ENCODE measurements around the gene GOLGA8K. TPM values are rescaled to one million over a fixed set of nuclear protein-coding genes. Genes with fewer than 3 reads are reported as not detected.
"Not testable (repeated sequence)": the region's sequence is repeated elsewhere in the genome, so short reads cannot be mapped to it uniquely, and the experiment has no call there.

GOLGA8K gene
- total and polyA plus RNA-seq, 4 donors = 0.08 to 0.09 TPM; not detected in 2

DNA sequence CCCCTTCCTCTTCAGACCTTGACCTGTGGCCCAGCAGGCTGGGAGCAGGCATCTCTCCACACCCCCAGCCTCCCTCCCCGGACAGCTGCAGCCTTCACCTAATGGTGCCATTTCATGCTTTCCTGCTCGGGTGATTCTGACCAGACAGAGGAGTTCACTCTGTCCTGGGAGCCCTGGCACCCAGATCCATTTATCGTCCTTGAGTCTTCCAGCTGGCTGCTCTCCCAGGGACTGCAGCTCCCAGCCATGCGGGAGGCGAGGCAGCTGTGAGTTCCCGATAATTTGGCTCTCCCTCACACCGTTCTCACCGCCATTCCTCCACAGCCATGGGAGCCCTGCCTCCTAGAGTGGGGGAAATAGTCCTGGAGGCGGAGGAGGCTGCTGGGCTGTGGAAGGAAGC lies 32.6 kb downstream of the GOLGA8K start:
- not testable (repeated sequence) for H3K4me3 ChIP-seq (ENCODE audit: low read depth in 1 of 3, low read length in 3 of 3); DNase-seq (ENCODE audit: low spot score); H3K9me3 ChIP-seq (ENCODE audit: control insufficient read depth in 4 of 4, low read length in 3 of 4); H3K27me3 ChIP-seq (ENCODE audit: control insufficient read depth in 4 of 4, insufficient read depth in 4 of 4, low read length in 3 of 4); H3K4me1 ChIP-seq (ENCODE audit: control insufficient read depth in 4 of 4, insufficient read depth in 4 of 4, low read length in 3 of 4); H3K9ac ChIP-seq (ENCODE audit: low read depth in 1 of 2, low read length in 2 of 2); H3K36me3 ChIP-seq (ENCODE audit: control insufficient read depth in 4 of 4, insufficient read depth in 3 of 4, low read depth in 1 of 4, low read length in 3 of 4); H3K27ac ChIP-seq (ENCODE audit: low read depth in 1 of 2, low read length in 2 of 2)
- no CpG with 5 or more reads among the region's 9 CpGs for WGBS

GRCh38 chr15:32370064-32370463 lies 33.0 kb downstream of the GOLGA8K start:
- not testable (repeated sequence) for H3K9ac ChIP-seq (ENCODE audit: low read depth in 1 of 2, low read length in 2 of 2); H3K4me3 ChIP-seq (ENCODE audit: low read depth in 1 of 3, low read length in 3 of 3); DNase-seq (ENCODE audit: low spot score); H3K4me1 ChIP-seq (ENCODE audit: control insufficient read depth in 4 of 4, insufficient read depth in 4 of 4, low read length in 3 of 4); H3K9me3 ChIP-seq (ENCODE audit: control insufficient read depth in 4 of 4, low read length in 3 of 4); H3K27me3 ChIP-seq (ENCODE audit: control insufficient read depth in 4 of 4, insufficient read depth in 4 of 4, low read length in 3 of 4); H3K36me3 ChIP-seq (ENCODE audit: control insufficient read depth in 4 of 4, insufficient read depth in 3 of 4, low read depth in 1 of 4, low read length in 3 of 4); H3K27ac ChIP-seq (ENCODE audit: low read depth in 1 of 2, low read length in 2 of 2)
- WGBS = no CpG with 5 or more reads among the region's 2 CpGs

DNA sequence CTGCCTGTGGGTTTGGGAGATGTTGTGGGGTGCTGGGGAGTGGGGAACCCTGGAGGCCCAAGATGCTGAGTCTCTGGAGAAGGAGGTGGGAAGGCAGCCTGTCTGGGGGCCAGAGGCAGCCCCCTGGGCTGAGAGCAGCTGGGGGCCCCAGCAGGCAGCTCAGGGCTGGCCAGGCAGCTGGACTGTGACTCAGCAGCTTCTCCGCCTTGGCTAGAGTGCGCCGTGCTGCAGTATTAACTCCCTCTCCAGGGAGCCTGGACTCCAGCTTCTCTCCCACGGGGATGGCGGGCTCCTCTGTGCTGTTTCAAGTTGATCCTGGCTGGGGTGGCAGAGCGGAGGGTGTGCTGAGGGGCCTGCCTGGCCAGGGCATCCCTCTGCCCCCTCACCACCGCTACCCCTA lies 36.6 kb downstream of the GOLGA8K start:
- not testable (repeated sequence) for H3K27me3 ChIP-seq (ENCODE audit: control insufficient read depth in 4 of 4, insufficient read depth in 4 of 4, low read length in 3 of 4); H3K36me3 ChIP-seq (ENCODE audit: control insufficient read depth in 4 of 4, insufficient read depth in 3 of 4, low read depth in 1 of 4, low read length in 3 of 4); H3K27ac ChIP-seq (ENCODE audit: low read depth in 1 of 2, low read length in 2 of 2); H3K4me3 ChIP-seq (ENCODE audit: low read depth in 1 of 3, low read length in 3 of 3); H3K4me1 ChIP-seq (ENCODE audit: control insufficient read depth in 4 of 4, insufficient read depth in 4 of 4, low read length in 3 of 4); H3K9ac ChIP-seq (ENCODE audit: low read depth in 1 of 2, low read length in 2 of 2); H3K9me3 ChIP-seq (ENCODE audit: control insufficient read depth in 4 of 4, low read length in 3 of 4); DNase-seq (ENCODE audit: low spot score)
- no CpG with 5 or more reads among the region's 7 CpGs for WGBS

DNA sequence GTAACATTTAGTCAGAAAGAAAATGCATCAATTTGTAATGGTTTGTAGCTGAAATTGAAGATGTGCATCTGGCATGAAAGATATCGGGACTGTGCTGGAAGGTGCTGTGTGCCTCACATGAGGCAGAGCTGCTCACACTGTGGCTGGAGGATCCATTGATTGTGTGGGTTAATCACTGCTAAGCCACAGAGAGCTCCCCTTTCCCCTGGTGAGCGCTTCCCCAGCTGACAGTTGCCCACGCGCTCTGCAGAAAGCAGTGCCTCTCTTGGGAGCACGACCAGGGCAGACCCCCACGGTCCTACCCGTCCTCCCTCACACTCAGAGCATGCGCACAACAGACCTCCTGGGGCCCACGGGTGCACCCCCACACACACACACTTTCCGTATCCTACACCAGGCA lies 37.1 kb downstream of the GOLGA8K start:
- not testable (repeated sequence) for H3K4me1 ChIP-seq (ENCODE audit: control insufficient read depth in 4 of 4, insufficient read depth in 4 of 4, low read length in 3 of 4); H3K4me3 ChIP-seq (ENCODE audit: low read depth in 1 of 3, low read length in 3 of 3); H3K9me3 ChIP-seq (ENCODE audit: control insufficient read depth in 4 of 4, low read length in 3 of 4); H3K9ac ChIP-seq (ENCODE audit: low read depth in 1 of 2, low read length in 2 of 2); H3K27me3 ChIP-seq (ENCODE audit: control insufficient read depth in 4 of 4, insufficient read depth in 4 of 4, low read length in 3 of 4); H3K27ac ChIP-seq (ENCODE audit: low read depth in 1 of 2, low read length in 2 of 2); H3K36me3 ChIP-seq (ENCODE audit: control insufficient read depth in 4 of 4, insufficient read depth in 3 of 4, low read depth in 1 of 4, low read length in 3 of 4); DNase-seq (ENCODE audit: low spot score)
- no CpG with 5 or more reads among the region's 10 CpGs for WGBS

- H3K9ac ChIP-seq (ENCODE audit: low read depth in 1 of 2, low read length in 2 of 2); H3K27ac ChIP-seq (ENCODE audit: low read depth in 1 of 2, low read length in 2 of 2); H3K4me3 ChIP-seq (ENCODE audit: low read depth in 1 of 3, low read length in 3 of 3); H3K4me1 ChIP-seq (ENCODE audit: control insufficient read depth in 4 of 4, insufficient read depth in 4 of 4, low read length in 3 of 4); H3K36me3 ChIP-seq (ENCODE audit: control insufficient read depth in 4 of 4, insufficient read depth in 3 of 4, low read depth in 1 of 4, low read length in 3 of 4); H3K9me3 ChIP-seq (ENCODE audit: control insufficient read depth in 4 of 4, low read length in 3 of 4); H3K27me3 ChIP-seq (ENCODE audit: control insufficient read depth in 4 of 4, insufficient read depth in 4 of 4, low read length in 3 of 4); DNase-seq (ENCODE audit: low spot score): not testable (repeated sequence)
- no CpG with 5 or more reads among the region's 16 CpGs for WGBS
Observed at GRCh38 chr15:32364944-32365343, 38.1 kb downstream of the GOLGA8K start.

DNA sequence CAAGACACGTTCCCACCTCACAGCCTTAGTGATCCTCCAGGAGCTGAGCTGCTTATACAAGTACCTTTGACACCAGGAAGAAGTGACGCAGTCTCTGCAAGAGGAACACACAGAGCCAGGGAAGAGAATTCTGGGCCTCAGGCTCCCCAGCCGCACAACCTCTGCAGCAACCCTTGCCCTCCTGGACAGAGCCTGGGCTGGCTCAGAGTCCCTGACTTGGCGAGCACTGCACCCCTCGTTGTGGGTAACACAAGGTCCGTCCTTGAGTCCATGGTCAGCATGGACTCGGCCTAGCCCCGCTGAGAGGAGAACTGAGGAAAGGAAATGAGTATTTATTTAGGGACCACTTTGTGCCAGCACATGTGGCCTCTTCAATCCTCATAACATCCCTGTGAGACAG lies 39.6 kb downstream of the GOLGA8K start:
- DNase-seq (ENCODE audit: low spot score); H3K4me3 ChIP-seq (ENCODE audit: low read depth in 1 of 3, low read length in 3 of 3); H3K27me3 ChIP-seq (ENCODE audit: control insufficient read depth in 4 of 4, insufficient read depth in 4 of 4, low read length in 3 of 4); H3K27ac ChIP-seq (ENCODE audit: low read depth in 1 of 2, low read length in 2 of 2); H3K4me1 ChIP-seq (ENCODE audit: control insufficient read depth in 4 of 4, insufficient read depth in 4 of 4, low read length in 3 of 4); H3K9me3 ChIP-seq (ENCODE audit: control insufficient read depth in 4 of 4, low read length in 3 of 4); H3K36me3 ChIP-seq (ENCODE audit: control insufficient read depth in 4 of 4, insufficient read depth in 3 of 4, low read depth in 1 of 4, low read length in 3 of 4); H3K9ac ChIP-seq (ENCODE audit: low read depth in 1 of 2, low read length in 2 of 2): not testable (repeated sequence)
- WGBS = 83% methylated on average over 4 of the region's 8 CpGs

- WGBS = 64% methylated on average over 3 of the region's 4 CpGs
- H3K4me1 ChIP-seq (ENCODE audit: control insufficient read depth in 4 of 4, insufficient read depth in 4 of 4, low read length in 3 of 4) = not testable (repeated sequence)
Observed at GRCh38 chr15:32361662-32362061, 41.4 kb downstream of the GOLGA8K start.

GRCh38 chr15:32358462-32358861 lies 44.6 kb downstream of the GOLGA8K start:
- not testable (repeated sequence) for H3K4me3 ChIP-seq (ENCODE audit: low read depth in 1 of 3, low read length in 3 of 3); H3K36me3 ChIP-seq (ENCODE audit: control insufficient read depth in 4 of 4, insufficient read depth in 3 of 4, low read depth in 1 of 4, low read length in 3 of 4); H3K27me3 ChIP-seq (ENCODE audit: control insufficient read depth in 4 of 4, insufficient read depth in 4 of 4, low read length in 3 of 4); H3K27ac ChIP-seq (ENCODE audit: low read depth in 1 of 2, low read length in 2 of 2); DNase-seq (ENCODE audit: low spot score); H3K4me1 ChIP-seq (ENCODE audit: control insufficient read depth in 4 of 4, insufficient read depth in 4 of 4, low read length in 3 of 4); H3K9ac ChIP-seq (ENCODE audit: low read depth in 1 of 2, low read length in 2 of 2); H3K9me3 ChIP-seq (ENCODE audit: control insufficient read depth in 4 of 4, low read length in 3 of 4)
- 78% methylated on average over 1 of the region's 1 CpG for WGBS

More at GRCh38 chr15:32361662-32362061, 41.4 kb downstream of the GOLGA8K start:
- not testable (repeated sequence) for DNase-seq (ENCODE audit: low spot score); H3K27ac ChIP-seq (ENCODE audit: low read depth in 1 of 2, low read length in 2 of 2); H3K36me3 ChIP-seq (ENCODE audit: control insufficient read depth in 4 of 4, insufficient read depth in 3 of 4, low read depth in 1 of 4, low read length in 3 of 4); H3K9me3 ChIP-seq (ENCODE audit: control insufficient read depth in 4 of 4, low read length in 3 of 4); H3K9ac ChIP-seq (ENCODE audit: low read depth in 1 of 2, low read length in 2 of 2); H3K27me3 ChIP-seq (ENCODE audit: control insufficient read depth in 4 of 4, insufficient read depth in 4 of 4, low read length in 3 of 4); H3K4me3 ChIP-seq (ENCODE audit: low read depth in 1 of 3, low read length in 3 of 3)

DNA sequence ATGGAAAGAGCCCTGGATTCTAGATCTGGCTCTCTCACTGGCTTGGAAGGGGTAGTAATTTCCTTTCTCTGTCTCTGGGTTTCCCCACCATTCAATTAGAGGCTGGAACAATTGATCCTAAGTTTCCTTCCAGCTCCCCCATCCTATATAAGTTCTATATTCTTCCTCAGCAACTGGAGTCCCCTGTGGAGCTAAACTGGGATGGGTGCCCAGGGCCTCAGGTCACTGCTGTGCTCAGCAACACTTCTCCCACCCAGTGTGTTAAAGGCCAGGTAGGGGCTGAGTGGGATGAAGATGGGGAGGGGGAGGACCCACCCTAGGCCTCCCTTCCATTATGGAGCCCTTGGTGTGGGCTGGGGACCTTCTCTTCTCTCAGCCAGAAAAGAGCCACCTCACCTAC lies 46.2 kb downstream of the GOLGA8K start:
- not testable (repeated sequence) for H3K36me3 ChIP-seq (ENCODE audit: control insufficient read depth in 4 of 4, insufficient read depth in 3 of 4, low read depth in 1 of 4, low read length in 3 of 4); H3K4me1 ChIP-seq (ENCODE audit: control insufficient read depth in 4 of 4, insufficient read depth in 4 of 4, low read length in 3 of 4); DNase-seq (ENCODE audit: low spot score); H3K9me3 ChIP-seq (ENCODE audit: control insufficient read depth in 4 of 4, low read length in 3 of 4); H3K27ac ChIP-seq (ENCODE audit: low read depth in 1 of 2, low read length in 2 of 2); H3K9ac ChIP-seq (ENCODE audit: low read depth in 1 of 2, low read length in 2 of 2); H3K4me3 ChIP-seq (ENCODE audit: low read depth in 1 of 3, low read length in 3 of 3); H3K27me3 ChIP-seq (ENCODE audit: control insufficient read depth in 4 of 4, insufficient read depth in 4 of 4, low read length in 3 of 4)
